Gastrocnemius medialis (tissue), 4 donors: ENCODE data around the gene UGT2B7.

ENCODE experiments used
- POLR2A ChIP-seq, 2 donors: fragments of 450-650 bp; IDR thresholded peaks; one replicate each; pipeline ENCODE4 v1.6.1; 2017; ENCODE audit warnings: antibody characterized with exemption in 2 of 2, mild to moderate bottlenecking in 2 of 2, moderate library complexity in 2 of 2
- TF ChIP-seq, protein P1 (sequence below), 5 experiments: fragments of 450-650 bp in 3 of 5; fragments of 200-600 bp in 2 of 5; sonication (generic) in 2 of 5; IDR thresholded peaks in 4 of 5; conservative IDR thresholded peaks in 1 of 5; 1 replicate in 4 of 5; 2 replicates in 1 of 5; pipeline ENCODE4 v1.5.1; 2016 to 2019; ENCODE audit warnings: antibody characterized with exemption in 5 of 5, mild to moderate bottlenecking in 3 of 5, moderate library complexity in 3 of 5

DNA sequence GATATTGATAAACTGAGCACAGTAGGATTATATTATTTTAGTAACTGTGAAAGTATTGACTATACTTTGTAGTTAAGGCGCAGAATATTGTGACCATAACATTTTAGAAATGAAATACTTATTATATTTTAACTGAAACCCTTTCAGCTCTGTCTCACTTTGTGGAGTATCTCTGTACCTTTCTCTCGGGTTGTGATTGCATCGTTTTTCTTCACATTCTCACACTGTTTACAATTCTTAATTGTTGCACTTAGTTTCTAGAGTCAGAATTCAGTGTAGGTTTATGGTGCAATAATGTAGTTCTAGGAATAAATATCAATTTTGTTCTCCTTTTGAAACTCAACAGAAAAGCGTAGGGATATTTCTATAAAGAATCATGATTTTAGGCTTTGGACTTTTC lies 57.7 kb downstream of the UGT2B7 start:
- TF ChIP-seq, protein P1, sequence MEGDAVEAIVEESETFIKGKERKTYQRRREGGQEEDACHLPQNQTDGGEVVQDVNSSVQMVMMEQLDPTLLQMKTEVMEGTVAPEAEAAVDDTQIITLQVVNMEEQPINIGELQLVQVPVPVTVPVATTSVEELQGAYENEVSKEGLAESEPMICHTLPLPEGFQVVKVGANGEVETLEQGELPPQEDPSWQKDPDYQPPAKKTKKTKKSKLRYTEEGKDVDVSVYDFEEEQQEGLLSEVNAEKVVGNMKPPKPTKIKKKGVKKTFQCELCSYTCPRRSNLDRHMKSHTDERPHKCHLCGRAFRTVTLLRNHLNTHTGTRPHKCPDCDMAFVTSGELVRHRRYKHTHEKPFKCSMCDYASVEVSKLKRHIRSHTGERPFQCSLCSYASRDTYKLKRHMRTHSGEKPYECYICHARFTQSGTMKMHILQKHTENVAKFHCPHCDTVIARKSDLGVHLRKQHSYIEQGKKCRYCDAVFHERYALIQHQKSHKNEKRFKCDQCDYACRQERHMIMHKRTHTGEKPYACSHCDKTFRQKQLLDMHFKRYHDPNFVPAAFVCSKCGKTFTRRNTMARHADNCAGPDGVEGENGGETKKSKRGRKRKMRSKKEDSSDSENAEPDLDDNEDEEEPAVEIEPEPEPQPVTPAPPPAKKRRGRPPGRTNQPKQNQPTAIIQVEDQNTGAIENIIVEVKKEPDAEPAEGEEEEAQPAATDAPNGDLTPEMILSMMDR (IDR thresholded peaks at IDR 0.05 in 4 of 5, conservative IDR thresholded peaks at IDR 0.05 in 1 of 5) = no peak
- TF ChIP-seq POLR2A (IDR thresholded peaks at IDR 0.05) = no peak
